ENCODE measurements around the gene L2HGDH.
"Not testable (repeated sequence)": the region's sequence is repeated elsewhere in the genome, so short reads cannot be mapped to it uniquely, and the experiment has no call there.

Gene L2HGDH

GRCh38 chr14:50311972-50312733 lies at the start of gene L2HGDH, which contains the start of gene DMAC2L:
Gene L2HGDH (minus strand): TSS chr14:50312229. CDS start chr14:50312150, 79 bp downstream.
Gene DMAC2L (plus strand): TSS chr14:50312324. CDS start chr14:50321488, 9,164 bp downstream.
- DNase-seq, result peak; percentile 62

- DNase-seq, result no peak
Measured at GRCh38 chr14:50360851-50361250, 48.8 kb upstream of the L2HGDH start.

- DNase-seq, result no peak
Measured at GRCh38 chr14:50360093-50360492, 48.1 kb upstream of the L2HGDH start.

GRCh38 chr14:50359631-50360030 lies 47.6 kb upstream of the L2HGDH start:
- DNase-seq, result no peak

GRCh38 chr14:50357753-50358395 lies 45.8 kb upstream of the L2HGDH start:
- no peak for DNase-seq

- no peak for DNase-seq
Measured at GRCh38 chr14:50357124-50357523, 45.1 kb upstream of the L2HGDH start.

GRCh38 chr14:50356283-50356682 lies 44.3 kb upstream of the L2HGDH start:
- DNase-seq, result not testable (repeated sequence)

GRCh38 chr14:50355692-50356091 lies 43.7 kb upstream of the L2HGDH start:
- no peak for DNase-seq

- no peak for DNase-seq
Measured at GRCh38 chr14:50354527-50354926, 42.5 kb upstream of the L2HGDH start.

- no peak for DNase-seq
Measured at GRCh38 chr14:50353126-50353525, 41.1 kb upstream of the L2HGDH start.

- DNase-seq, result no peak
Measured at GRCh38 chr14:50352584-50352983, 40.6 kb upstream of the L2HGDH start.

- no peak for DNase-seq
Measured at GRCh38 chr14:50350975-50351374, 38.9 kb upstream of the L2HGDH start.

GRCh38 chr14:50348933-50349332 lies 36.9 kb upstream of the L2HGDH start:
- DNase-seq, result no peak

GRCh38 chr14:50347521-50347920 lies 35.5 kb upstream of the L2HGDH start:
- no peak for DNase-seq

GRCh38 chr14:50345846-50346422 lies 33.9 kb upstream of the L2HGDH start:
- DNase-seq, result no peak

- DNase-seq, result no peak
Measured at GRCh38 chr14:50344876-50345563, 33.0 kb upstream of the L2HGDH start.

- no peak for DNase-seq
Measured at GRCh38 chr14:50344116-50344775, 32.2 kb upstream of the L2HGDH start.

GRCh38 chr14:50343434-50343833 lies 31.4 kb upstream of the L2HGDH start:
- DNase-seq, result no peak

GRCh38 chr14:50342221-50343078 lies 30.4 kb upstream of the L2HGDH start:
- no peak for DNase-seq

- DNase-seq, result no peak
Measured at GRCh38 chr14:50340963-50341362, 28.9 kb upstream of the L2HGDH start.

- DNase-seq, result no peak
Measured at GRCh38 chr14:50340045-50340444, 28.0 kb upstream of the L2HGDH start.
